Gastrocnemius medialis (tissue), 4 donors: ENCODE results near the gene LY86.

Experiments used
- CTCF ChIP-seq, 5 experiments: fragments of 450-650 bp in 3 of 5; fragments of 200-600 bp in 2 of 5; sonication (generic) in 2 of 5; IDR thresholded peaks in 4 of 5; conservative IDR thresholded peaks in 1 of 5; 1 replicate in 4 of 5; 2 replicates in 1 of 5; pipeline ENCODE4 v1.5.1; 2016 to 2019; ENCODE audit warnings: antibody characterized with exemption in 5 of 5, mild to moderate bottlenecking in 3 of 5, moderate library complexity in 3 of 5
- POLR2A ChIP-seq, 2 donors: fragments of 450-650 bp; IDR thresholded peaks; one replicate each; pipeline ENCODE4 v1.6.1; 2017; ENCODE audit warnings: antibody characterized with exemption in 2 of 2, mild to moderate bottlenecking in 2 of 2, moderate library complexity in 2 of 2

GRCh38 chr6:6659600-6660327 lies 71.2 kb downstream of the LY86 start:
- TF ChIP-seq CTCF (IDR thresholded peaks at IDR 0.05 in 4 of 5, conservative IDR thresholded peaks at IDR 0.05 in 1 of 5) (no peak), POLR2A (IDR thresholded peaks at IDR 0.05) (no peak)
